Measurements from ENCODE around the gene CDKN2B. TPM values are rescaled to one million over a fixed set of nuclear protein-coding genes. Genes with fewer than 3 reads are reported as not detected.
A peak's percentile ranks its signal among the peaks of the same experiment; 100 is the strongest.

The CDKN2B gene
- total RNA-seq, 6 donors from 2014 or later = 27.2 to 90.6 (median 52.6) TPM

GRCh38 chr9:22054076-22054475, 45.0 kb upstream of the CDKN2B start:
- TF ChIP-seq CTCF (IDR thresholded peaks at IDR 0.05) = no peak
- TF ChIP-seq EP300 (IDR thresholded peaks at IDR 0.05) = no peak
- no peak for TF ChIP-seq POLR2AphosphoS5 (IDR thresholded peaks at IDR 0.05)
- no peak for TF ChIP-seq POLR2A (IDR thresholded peaks at IDR 0.05)
- no peak overlapping the region for H3K27ac ChIP-seq
- WGBS, 2 donors = 97 to 98% methylated on average over 3 of the region's 3 CpGs
- peaks cover 0 to 12% (median 0%) of the 10 kb centered on the region in 4 donors for H3K4me1 ChIP-seq
- ATAC-seq (ENCODE audit: low FRiP score in 2 of 2) (no peak), DNase-seq (no peak)
- no peaks in the 10 kb centered on the region for H3K9me3 ChIP-seq
- H3K36me3 ChIP-seq = no peaks in the 10 kb centered on the region
- no peaks in the 10 kb centered on the region for H3K27me3 ChIP-seq
- H3K4me3 ChIP-seq = no peak overlapping the region

- no peak for DNase-seq
- Histone ChIP-seq H3K4me3 (no peak overlapping the region), H3K4me1 (peaks cover 0 to 12% (median 0%) of the 10 kb centered on the region in 4 donors), H3K27ac (no peak overlapping the region), H3K9me3 (no peaks in the 10 kb centered on the region), H3K36me3 (no peaks in the 10 kb centered on the region), H3K27me3 (no peaks in the 10 kb centered on the region)
- TF ChIP-seq POLR2A (IDR thresholded peaks at IDR 0.05) (no peak), POLR2AphosphoS5 (IDR thresholded peaks at IDR 0.05) (no peak), CTCF (IDR thresholded peaks at IDR 0.05) (no peak), EP300 (IDR thresholded peaks at IDR 0.05) (no peak)
- WGBS, 2 donors = 65 to 72% methylated on average over 2 of the region's 2 CpGs
- ATAC-seq (ENCODE audit: low FRiP score in 2 of 2) = no peak
Observed at GRCh38 chr9:22053178-22053577, 44.1 kb upstream of the CDKN2B start.

GRCh38 chr9:22052376-22052945, 43.4 kb upstream of the CDKN2B start:
- DNase-seq (no peak), ATAC-seq (ENCODE audit: low FRiP score in 2 of 2) (peak in 1 of 2 donors; percentile 74)
- Histone ChIP-seq H3K27me3 (no peaks in the 10 kb centered on the region), H3K36me3 (no peaks in the 10 kb centered on the region), H3K9me3 (no peaks in the 10 kb centered on the region), H3K27ac (no peak overlapping the region), H3K4me1 (peaks cover 0 to 12% (median 0%) of the 10 kb centered on the region in 4 donors), H3K4me3 (no peak overlapping the region)
- 44 to 55% methylated on average over 4 of the region's 4 CpGs for WGBS, 2 donors
- TF ChIP-seq EP300 (IDR thresholded peaks at IDR 0.05) (no peak), POLR2A (IDR thresholded peaks at IDR 0.05) (no peak), CTCF (IDR thresholded peaks at IDR 0.05) (no peak), POLR2AphosphoS5 (IDR thresholded peaks at IDR 0.05) (no peak)

- 57% methylated on average over 4 of the region's 4 CpGs for WGBS, 2 donors
- Histone ChIP-seq H3K36me3 (no peaks in the 10 kb centered on the region), H3K4me3 (no peak overlapping the region), H3K9me3 (no peaks in the 10 kb centered on the region), H3K27me3 (no peaks in the 10 kb centered on the region), H3K27ac (no peak overlapping the region), H3K4me1 (peaks cover 0 to 12% (median 0%) of the 10 kb centered on the region in 4 donors)
- DNase-seq (no peak), ATAC-seq (ENCODE audit: low FRiP score in 2 of 2) (no peak)
- no peak for TF ChIP-seq POLR2A (IDR thresholded peaks at IDR 0.05)
- no peak for TF ChIP-seq POLR2AphosphoS5 (IDR thresholded peaks at IDR 0.05)
- no peak for TF ChIP-seq CTCF (IDR thresholded peaks at IDR 0.05)
- no peak for TF ChIP-seq EP300 (IDR thresholded peaks at IDR 0.05)
Observed at GRCh38 chr9:22050924-22051323, 41.8 kb upstream of the CDKN2B start.

- ATAC-seq (ENCODE audit: low FRiP score in 2 of 2) = no peak
- no peaks in the 10 kb centered on the region for H3K36me3 ChIP-seq
- 95 to 100% methylated on average over 1 of the region's 1 CpG for WGBS, 2 donors
Observed at GRCh38 chr9:22049411-22049810, 40.3 kb upstream of the CDKN2B start.

More at GRCh38 chr9:22049411-22049810, 40.3 kb upstream of the CDKN2B start:
- no peak for DNase-seq
- Histone ChIP-seq H3K27me3 (no peaks in the 10 kb centered on the region), H3K9me3 (no peaks in the 10 kb centered on the region), H3K4me1 (peaks cover 0 to 12% (median 0%) of the 10 kb centered on the region in 4 donors), H3K4me3 (no peak overlapping the region), H3K27ac (no peak overlapping the region)
- TF ChIP-seq EP300 (IDR thresholded peaks at IDR 0.05) = no peak
- no peak for TF ChIP-seq CTCF (IDR thresholded peaks at IDR 0.05)
- no peak for TF ChIP-seq POLR2AphosphoS5 (IDR thresholded peaks at IDR 0.05)
- no peak for TF ChIP-seq POLR2A (IDR thresholded peaks at IDR 0.05)

Measured in upper lobe of left lung (tissue), 6 donors.